ENCODE data around the gene THSD4. TPM values are rescaled to one million over a fixed set of nuclear protein-coding genes. Genes with fewer than 3 reads are reported as not detected.

The THSD4 gene
- total RNA-seq, 4 donors from 2014 or later = 16.6 to 25.3 (median 24.1) TPM

GRCh38 chr15:71238926-71239325 lies 123.7 kb downstream of the THSD4 start:
- no peak for TF ChIP-seq CTCF (IDR thresholded peaks at IDR 0.05)
- TF ChIP-seq EP300 (IDR thresholded peaks at IDR 0.05) = no peak
- TF ChIP-seq POLR2AphosphoS5 (IDR thresholded peaks at IDR 0.05) = no peak
- TF ChIP-seq POLR2A (IDR thresholded peaks at IDR 0.05) = no peak
- Histone ChIP-seq H3K4me3 (no peak overlapping the region), H3K36me3 (no peaks in the 10 kb centered on the region), H3K27ac (no peak overlapping the region), H3K4me1 (no peaks in the 10 kb centered on the region), H3K9me3 (no peaks in the 10 kb centered on the region), H3K27me3 (no peaks in the 10 kb centered on the region)
- 86% methylated on average over 1 of the region's 1 CpG for WGBS
- no peak for DNase-seq (ENCODE audit: low spot score in 2 of 2)

- no peaks in the 10 kb centered on the region for H3K27me3 ChIP-seq
- H3K27ac ChIP-seq = no peak overlapping the region
- H3K9me3 ChIP-seq = no peaks in the 10 kb centered on the region
- no peaks in the 10 kb centered on the region for H3K36me3 ChIP-seq
- no peak overlapping the region for H3K4me3 ChIP-seq
- no peaks in the 10 kb centered on the region for H3K4me1 ChIP-seq
- TF ChIP-seq CTCF (IDR thresholded peaks at IDR 0.05) = no peak
- no peak for TF ChIP-seq POLR2A (IDR thresholded peaks at IDR 0.05)
- TF ChIP-seq EP300 (IDR thresholded peaks at IDR 0.05) = no peak
- no peak for TF ChIP-seq POLR2AphosphoS5 (IDR thresholded peaks at IDR 0.05)
- no peak for DNase-seq (ENCODE audit: low spot score in 2 of 2)
- 84% methylated on average over 10 of the region's 10 CpGs for WGBS
These were observed 124.5 kb downstream of the THSD4 start for GRCh38 chr15:71239592-71240364.

- H3K27ac ChIP-seq = no peak overlapping the region
- no peaks in the 10 kb centered on the region for H3K36me3 ChIP-seq
- H3K9me3 ChIP-seq = no peaks in the 10 kb centered on the region
- WGBS = 95% methylated on average over 6 of the region's 6 CpGs
- no peaks in the 10 kb centered on the region for H3K4me1 ChIP-seq
- TF ChIP-seq EP300 (IDR thresholded peaks at IDR 0.05) = no peak
- H3K27me3 ChIP-seq = no peaks in the 10 kb centered on the region
- no peak for DNase-seq (ENCODE audit: low spot score in 2 of 2)
- H3K4me3 ChIP-seq = no peak overlapping the region
These were observed 127.0 kb downstream of the THSD4 start for GRCh38 chr15:71242292-71242691.

- H3K36me3 ChIP-seq = no peaks in the 10 kb centered on the region
- H3K27me3 ChIP-seq = no peaks in the 10 kb centered on the region
- no peak for DNase-seq (ENCODE audit: low spot score in 2 of 2)
- H3K27ac ChIP-seq = no peak overlapping the region
- TF ChIP-seq CTCF (IDR thresholded peaks at IDR 0.05) (no peak), POLR2AphosphoS5 (IDR thresholded peaks at IDR 0.05) (no peak), EP300 (IDR thresholded peaks at IDR 0.05) (no peak), POLR2A (IDR thresholded peaks at IDR 0.05) (no peak)
- no peaks in the 10 kb centered on the region for H3K9me3 ChIP-seq
- no peaks in the 10 kb centered on the region for H3K4me1 ChIP-seq
- no peak overlapping the region for H3K4me3 ChIP-seq
- WGBS = 97% methylated on average over 2 of the region's 2 CpGs
These were observed 129.0 kb downstream of the THSD4 start for GRCh38 chr15:71244250-71244649.

- Histone ChIP-seq H3K27ac (no peak overlapping the region), H3K9me3 (no peaks in the 10 kb centered on the region), H3K4me1 (no peaks in the 10 kb centered on the region), H3K4me3 (no peak overlapping the region), H3K36me3 (no peaks in the 10 kb centered on the region), H3K27me3 (no peaks in the 10 kb centered on the region)
- no peak for DNase-seq (ENCODE audit: low spot score in 2 of 2)
- no peak for TF ChIP-seq CTCF (IDR thresholded peaks at IDR 0.05)
- 66% methylated on average over 2 of the region's 2 CpGs for WGBS
These were observed 130.3 kb downstream of the THSD4 start for GRCh38 chr15:71245588-71245987.

- TF ChIP-seq CTCF (IDR thresholded peaks at IDR 0.05) = no peak
- no peak for TF ChIP-seq POLR2AphosphoS5 (IDR thresholded peaks at IDR 0.05)
- no peak for TF ChIP-seq POLR2A (IDR thresholded peaks at IDR 0.05)
- TF ChIP-seq EP300 (IDR thresholded peaks at IDR 0.05) = no peak
- no peaks in the 10 kb centered on the region for H3K36me3 ChIP-seq
- H3K27me3 ChIP-seq = no peaks in the 10 kb centered on the region
- H3K4me3 ChIP-seq = no peak overlapping the region
- WGBS = 97% methylated on average over 3 of the region's 3 CpGs
- no peak for DNase-seq (ENCODE audit: low spot score in 2 of 2)
- no peaks in the 10 kb centered on the region for H3K4me1 ChIP-seq
- H3K27ac ChIP-seq = no peak overlapping the region
- no peaks in the 10 kb centered on the region for H3K9me3 ChIP-seq
These were observed 133.1 kb downstream of the THSD4 start for GRCh38 chr15:71248386-71248785.

All from suprapubic skin (tissue), 4 donors.